GM23338 (cell line): ENCODE measurements around the gene KCTD21. TPM values are rescaled to one million over a fixed set of nuclear protein-coding genes. Genes with fewer than 3 reads are reported as not detected.

Experiments
- ATAC-seq: fragments of 200-7000 bp; cut with Tn5 transposase; 3 replicates; pipeline ENCODE4 v1.9.1; 2020
- DNase-seq: peaks from one replicate; pipeline ENCODE4 v3.0.0-alpha.2; 2015; ENCODE audit warnings: low spot score
- H2AFZ ChIP-seq: fragments of 200-600 bp; sonication (generic); 2 replicates; pipeline ENCODE4 v1.8.0; 2016; ENCODE audit warnings: antibody characterized with exemption, mild to moderate bottlenecking, moderate library complexity
- H3F3A ChIP-seq: fragments of 200-600 bp; sonication (generic); replicated peaks from 2 replicates; pipeline ENCODE4 v1.8.0; 2017; ENCODE audit warnings: antibody characterized with exemption, mixed run types, low read depth
- H3K27ac ChIP-seq: fragments of 200-600 bp; sonication (generic); 2 replicates; pipeline ENCODE4 v1.6.1; 2016; ENCODE audit warnings: low read depth
- H3K27me3 ChIP-seq: fragments of 200-600 bp; sonication (generic); 2 replicates; pipeline ENCODE4 v1.8.0; 2016; ENCODE audit warnings: mild to moderate bottlenecking, mixed run types, moderate library complexity; ENCODE audit not compliant: insufficient read depth
- H3K36me3 ChIP-seq: fragments of 200-600 bp; sonication (generic); 2 replicates; pipeline ENCODE4 v1.8.0; 2016; ENCODE audit warnings: mild to moderate bottlenecking; ENCODE audit not compliant: insufficient read depth
- H3K4me1 ChIP-seq: fragments of 200-600 bp; sonication (generic); 2 replicates; pipeline ENCODE4 v1.8.0; 2016; ENCODE audit warnings: mild to moderate bottlenecking, moderate library complexity; ENCODE audit not compliant: insufficient read depth
- H3K4me2 ChIP-seq: fragments of 200-600 bp; sonication (generic); 2 replicates; pipeline ENCODE4 v1.7.1; 2017; ENCODE audit warnings: mixed run types
- H3K4me3 ChIP-seq: fragments of 200-600 bp; sonication (generic); 2 replicates; pipeline ENCODE4 v1.6.1; 2016; ENCODE audit warnings: mixed run types
- H3K79me2 ChIP-seq: fragments of 200-600 bp; sonication (generic); replicated peaks from 2 replicates; pipeline ENCODE4 v1.8.0; 2017; ENCODE audit warnings: mild to moderate bottlenecking; ENCODE audit not compliant: insufficient read depth
- H3K9me2 ChIP-seq: fragments of 200-600 bp; sonication (generic); 2 replicates; pipeline ENCODE4 v1.8.0; 2017; ENCODE audit not compliant: insufficient read depth
- H4K20me1 ChIP-seq: fragments of 200-600 bp; sonication (generic); replicated peaks from 2 replicates; pipeline ENCODE4 v1.8.0; 2017; ENCODE audit warnings: mild to moderate bottlenecking; ENCODE audit not compliant: insufficient read depth
- H3K27ac Mint-ChIP-seq: 2 replicates; pipeline ENCODE4 v1.8.0; 2020; ENCODE audit warnings: inconsistent platforms, mild to moderate bottlenecking, moderate library complexity, mixed read lengths
- H3K27me3 Mint-ChIP-seq: 3 replicates; pipeline ENCODE4 v1.8.0; 2022; ENCODE audit warnings: low read depth, mild to moderate bottlenecking, moderate library complexity, mixed read lengths, inconsistent platforms; ENCODE audit not compliant: insufficient read depth, poor library complexity
- H3K36me3 Mint-ChIP-seq: 3 replicates; pipeline ENCODE4 v1.8.0; 2021; ENCODE audit warnings: low read depth, mild to moderate bottlenecking, inconsistent platforms, moderate library complexity, mixed read lengths
- H3K4me1 Mint-ChIP-seq: 3 replicates; pipeline ENCODE4 v1.8.0; 2020; ENCODE audit warnings: mild to moderate bottlenecking, inconsistent platforms, mixed read lengths
- H3K4me3 Mint-ChIP-seq: 3 replicates; pipeline ENCODE4 v1.8.0; 2021; ENCODE audit warnings: moderate library complexity, mild to moderate bottlenecking, inconsistent platforms, mixed read lengths
- H3K9me3 Mint-ChIP-seq: 3 replicates; pipeline ENCODE4 v1.8.0; 2020; ENCODE audit warnings: moderate library complexity, mild to moderate bottlenecking, inconsistent platforms, mixed read lengths
- CREB1 ChIP-seq: fragments of 250-450 bp; sonication (Bioruptor Pico); IDR thresholded peaks from 2 replicates; pipeline ENCODE4 v1.5.0; 2020; ENCODE audit warnings: low read depth, mild to moderate bottlenecking, moderate library complexity
- CTCF ChIP-seq, 2 experiments: fragments of 200-600 bp in 1 of 2; sonication (generic) in 1 of 2; conservative IDR thresholded peaks; 2 replicates each; pipeline versions ENCODE4 v1.5.1 to v1.6.1; 2016 to 2017; ENCODE audit warnings: antibody characterized with exemption in 2 of 2, low read depth in 2 of 2, mild to moderate bottlenecking in 2 of 2, moderate library complexity in 1 of 2
- EZH2 ChIP-seq: fragments of 200-600 bp; sonication (generic); IDR thresholded peaks from one replicate; pipeline ENCODE4 v1.8.0; 2017; ENCODE audit warnings: antibody characterized with exemption, mild to moderate bottlenecking, low read depth; ENCODE audit not compliant: unreplicated experiment
- EZH2phosphoT487 ChIP-seq: fragments of 200-600 bp; sonication (generic); IDR thresholded peaks from one replicate; pipeline ENCODE4 v1.8.1; 2018; ENCODE audit warnings: antibody characterized with exemption; ENCODE audit not compliant: unreplicated experiment
- JUNB ChIP-seq: IDR thresholded peaks from one replicate; pipeline ENCODE4 v1.6.1; 2016; ENCODE audit warnings: antibody characterized with exemption; ENCODE audit not compliant: unreplicated experiment
- NANOG ChIP-seq: IDR thresholded peaks from 2 replicates; pipeline ENCODE4 v1.6.1; 2016; ENCODE audit warnings: antibody characterized with exemption, borderline replicate concordance
- POLR2AphosphoS5 ChIP-seq: IDR thresholded peaks from 2 replicates; pipeline ENCODE4 v1.6.1; 2016; ENCODE audit warnings: antibody characterized with exemption, low read depth
- REST ChIP-seq: IDR thresholded peaks from one replicate; pipeline ENCODE4 v1.6.1; 2018; ENCODE audit warnings: antibody characterized with exemption; ENCODE audit not compliant: unreplicated experiment
- ZNF114 ChIP-seq: fragments of 250-450 bp; sonication (Bioruptor Pico); IDR thresholded peaks from 2 replicates; pipeline ENCODE4 v1.5.0; 2020; ENCODE audit warnings: mild to moderate bottlenecking, moderate library complexity
- ZNF331 ChIP-seq: fragments of 250-450 bp; sonication (Bioruptor Pico); IDR thresholded peaks from 2 replicates; pipeline ENCODE4 v1.5.0; 2020; ENCODE audit warnings: low read depth, mild to moderate bottlenecking, moderate library complexity
- polyA plus RNA-seq: library from polyadenylated mRNA; unstranded; fragments of >200 nt; fragmentation: Nextera tagmentation; extraction: Ambion mirVana; gene quantifications from 2 replicates; pipeline ENCODE4 v1.2.1, GENCODE V29; 2016
- total RNA-seq: library from RNA; depleted of rRNA; stranded (reverse); fragments of >200 nt; shearing (Covaris generic); gene quantifications from 2 replicates; pipeline ENCODE4 v1.2.3, GENCODE V29; 2014

Gene KCTD21
- total and polyA plus RNA-seq, 2 experiments from 2014 or later, result 1.0 to 3.7 TPM

- H3K27me3 ChIP-seq, result no peaks in the 10 kb centered on the region
- H2AFZ ChIP-seq, result no peak overlapping the region
- Mint-ChIP-seq H3K36me3 (peaks cover 5% of the 10 kb centered on the region; the same call in 2 of the 3 replicates), H3K4me1 (no peaks in the 10 kb centered on the region), H3K9me3 (no peaks in the 10 kb centered on the region), H3K27me3 (peaks cover 8% of the 10 kb centered on the region), H3K27ac (no peak overlapping the region), H3K4me3 (no peak overlapping the region)
- no peaks in the 10 kb centered on the region for H3K79me2 ChIP-seq
- H3K4me2 ChIP-seq, result no peak overlapping the region
- peaks cover 7% of the 10 kb centered on the region; the same call in 1 of the 2 replicates for H4K20me1 ChIP-seq
- no peaks in the 10 kb centered on the region for H3K36me3 ChIP-seq
- ATAC-seq (no peak), DNase-seq (no peak)
- H3K9me2 ChIP-seq, result 0 out of 2 replicates have a peak, but pooled peaks cover 2% of the 10 kb centered on the region
- H3F3A ChIP-seq, result no peaks in the 10 kb centered on the region
- TF ChIP-seq REST, result no peak
- TF ChIP-seq EZH2phosphoT487, result no peak
- TF ChIP-seq NANOG, result no peak
- no peak for TF ChIP-seq CTCF (conservative IDR thresholded peaks at IDR 0.05; ENCODE audit: low read depth in 2 of 2)
- no peak for TF ChIP-seq ZNF331 (CRISPR knock-in tag)
- no peak for TF ChIP-seq CREB1 (CRISPR knock-in tag)
- no peak for TF ChIP-seq POLR2AphosphoS5
- TF ChIP-seq JUNB, result no peak
- TF ChIP-seq EZH2, result no peak
- no peak overlapping the region for H3K27ac ChIP-seq
- no peak overlapping the region for H3K4me3 ChIP-seq
- H3K4me1 ChIP-seq, result no peaks in the 10 kb centered on the region
These were observed 23.1 kb upstream of the KCTD21 start for GRCh38 chr11:78211565-78211964.

- Mint-ChIP-seq H3K27me3 (peaks cover 3% of the 10 kb centered on the region), H3K4me3 (no peak overlapping the region), H3K27ac (no peak overlapping the region), H3K9me3 (no peaks in the 10 kb centered on the region), H3K4me1 (no peaks in the 10 kb centered on the region), H3K36me3 (peaks cover 5% of the 10 kb centered on the region; the same call in 2 of the 3 replicates)
- no peaks in the 10 kb centered on the region for H3K79me2 ChIP-seq
- H3K4me1 ChIP-seq, result no peaks in the 10 kb centered on the region
- ATAC-seq (no peak; the same call in 2 of the 3 replicates), DNase-seq (no peak)
- no peak overlapping the region for H3K4me3 ChIP-seq
- H3K36me3 ChIP-seq, result no peaks in the 10 kb centered on the region
- no peaks in the 10 kb centered on the region for H3K27me3 ChIP-seq
- no peaks in the 10 kb centered on the region for H3F3A ChIP-seq
- no peak overlapping the region for H3K4me2 ChIP-seq
- no peak overlapping the region for H3K27ac ChIP-seq
- H3K9me2 ChIP-seq, result no peaks in the 10 kb centered on the region
- TF ChIP-seq NANOG (no peak), ZNF114 (no peak), ZNF331 (CRISPR knock-in tag) (no peak), EZH2 (no peak), JUNB (no peak), REST (no peak)
- peaks cover 6% of the 10 kb centered on the region; the same call in 1 of the 2 replicates for H4K20me1 ChIP-seq
- H2AFZ ChIP-seq, result no peak overlapping the region
These were observed 21.7 kb upstream of the KCTD21 start for GRCh38 chr11:78210000-78210608.
